Gastroesophageal sphincter (tissue), 4 donors: Measurements from ENCODE around the gene ZNF397. TPM values are rescaled to one million over a fixed set of nuclear protein-coding genes. Genes with fewer than 3 reads are reported as not detected.

Source experiments
- ATAC-seq: fragments of 150-250 bp; one replicate; pipeline ENCODE4 v1.9.1; 2016; ENCODE audit warnings: mild to moderate bottlenecking, moderate library complexity
- H3K27ac ChIP-seq, 4 donors: fragments of 200-600 bp; sonication (generic) in 3 of 4; 1 replicate in 3 of 4; 2 replicates in 1 of 4; pipeline ENCODE4 v1.5.1; 2016 to 2019
- H3K27me3 ChIP-seq: fragments of 200-600 bp; sonication (generic); one replicate; pipeline ENCODE4 v1.5.1; 2019
- H3K36me3 ChIP-seq, 2 donors: fragments of 200-600 bp; sonication (generic); one replicate each; pipeline ENCODE4 v1.5.1; 2019; ENCODE audit warnings: control low read depth in 1 of 2
- H3K4me1 ChIP-seq, 3 donors: fragments of 200-600 bp; sonication (generic); 1 replicate in 2 of 3; 2 replicates in 1 of 3; pipeline ENCODE4 v1.5.1; 2016 to 2019; ENCODE audit warnings: control low read depth in 2 of 3
- H3K4me3 ChIP-seq, 2 donors: fragments of 200-600 bp; sonication (generic); one replicate each; pipeline ENCODE4 v1.5.1; 2019; ENCODE audit warnings: mild to moderate bottlenecking in 1 of 2, moderate library complexity in 1 of 2
- H3K9me3 ChIP-seq, 3 donors: fragments of 200-600 bp; sonication (generic); one replicate each; pipeline ENCODE4 v1.5.1; 2017 to 2019; ENCODE audit warnings: control low read depth in 2 of 3
- CTCF ChIP-seq, 4 experiments: fragments of 200-600 bp in 2 of 4; fragments of 450-650 bp in 2 of 4; sonication (generic) in 1 of 4; IDR thresholded peaks; one replicate each; pipeline ENCODE4 v1.5.1; 2017 to 2019; ENCODE audit warnings: antibody characterized with exemption in 4 of 4, mild to moderate bottlenecking in 2 of 4, moderate library complexity in 2 of 4
- EP300 ChIP-seq: sonication (generic); formaldehyde crosslinking; IDR thresholded peaks from one replicate; pipeline ENCODE4 v1.6.1; 2017; ENCODE audit warnings: antibody characterized with exemption, mild to moderate bottlenecking
- POLR2A ChIP-seq, 2 donors: fragments of 450-650 bp; IDR thresholded peaks; one replicate each; pipeline ENCODE4 v1.6.1; 2017; ENCODE audit warnings: antibody characterized with exemption in 2 of 2, mild to moderate bottlenecking in 2 of 2, moderate library complexity in 1 of 2
- POLR2AphosphoS5 ChIP-seq: sonication (generic); formaldehyde crosslinking; IDR thresholded peaks from one replicate; pipeline ENCODE4 v1.6.1; 2017; ENCODE audit warnings: antibody characterized with exemption
- WGBS, 2 donors: methylation state at CpG; one replicate each; pipeline ENCODE4 v1.1.5; 2018; ENCODE audit warnings: low coverage in 1 of 2; 5-methylcytosine and 5-hydroxymethylcytosine counted together
- total RNA-seq, 4 donors: library from RNA; depleted of rRNA; stranded (reverse); fragments of >200 nt; gene quantifications; one replicate each; pipeline ENCODE4 v1.1.0, GENCODE V29; 2016

The ZNF397 gene
- total RNA-seq, 4 donors from 2014 or later = 30.6 to 40.0 (median 31.3) TPM

GRCh38 chr18:35246831-35247230 lies 6.0 kb downstream of the ZNF397 start:
- no peak for TF ChIP-seq CTCF (IDR thresholded peaks at IDR 0.05)
- no peak for TF ChIP-seq POLR2A (IDR thresholded peaks at IDR 0.05)
- no peak for TF ChIP-seq POLR2AphosphoS5
- TF ChIP-seq EP300 = no peak
- Histone ChIP-seq H3K9me3 (no peaks in the 10 kb centered on the region), H3K4me1 (peaks cover 0 to 19% (median 0%) of the 10 kb centered on the region in 3 donors), H3K4me3 (no peak overlapping the region), H3K27ac (no peak overlapping the region), H3K27me3 (no peaks in the 10 kb centered on the region), H3K36me3 (peaks cover 0 to 92% of the 10 kb centered on the region in 2 donors)
- no peak for ATAC-seq

- peaks cover 0 to 95% of the 10 kb centered on the region in 2 donors for H3K36me3 ChIP-seq
- H3K27ac ChIP-seq = no peak overlapping the region
- WGBS, 2 donors = 92% methylated on average over 3 of the region's 14 CpGs; no CpG with 5 or more reads in 1 of the 2 donors
- H3K27me3 ChIP-seq = no peaks in the 10 kb centered on the region
- peaks cover 0 to 11% (median 0%) of the 10 kb centered on the region in 3 donors for H3K4me1 ChIP-seq
- no peaks in the 10 kb centered on the region for H3K9me3 ChIP-seq
- no peak overlapping the region for H3K4me3 ChIP-seq
- no peak for ATAC-seq
- no peak for TF ChIP-seq POLR2A (IDR thresholded peaks at IDR 0.05)
- no peak for TF ChIP-seq CTCF (IDR thresholded peaks at IDR 0.05)
- no peak for TF ChIP-seq EP300
- no peak for TF ChIP-seq POLR2AphosphoS5
These were observed 6.8 kb downstream of the ZNF397 start for GRCh38 chr18:35247412-35248249.

GRCh38 chr18:35248429-35248828 lies 7.6 kb downstream of the ZNF397 start:
- TF ChIP-seq POLR2A (IDR thresholded peaks at IDR 0.05) = no peak
- no peak for TF ChIP-seq EP300
- TF ChIP-seq POLR2AphosphoS5 = no peak
- TF ChIP-seq CTCF (IDR thresholded peaks at IDR 0.05) = no peak
- H3K4me1 ChIP-seq = peaks cover 0 to 3% (median 0%) of the 10 kb centered on the region in 3 donors
- no peak overlapping the region for H3K27ac ChIP-seq
- H3K4me3 ChIP-seq = no peak overlapping the region
- H3K9me3 ChIP-seq = peaks cover 0 to 4% (median 0%) of the 10 kb centered on the region in 3 donors
- H3K27me3 ChIP-seq = no peaks in the 10 kb centered on the region
- ATAC-seq = no peak
- 90% methylated on average over 6 of the region's 6 CpGs for WGBS, 2 donors
- H3K36me3 ChIP-seq = peaks cover 0 to 95% of the 10 kb centered on the region in 2 donors

GRCh38 chr18:35252466-35252865 lies 11.6 kb downstream of the ZNF397 start:
- H3K27me3 ChIP-seq = no peaks in the 10 kb centered on the region
- peaks cover 0 to 9% (median 0%) of the 10 kb centered on the region in 3 donors for H3K9me3 ChIP-seq
- H3K4me3 ChIP-seq = no peak overlapping the region
- WGBS, 2 donors = 93 to 100% methylated on average over 1 of the region's 1 CpG
- no peak for ATAC-seq
- H3K4me1 ChIP-seq = no peaks in the 10 kb centered on the region
- H3K27ac ChIP-seq = no peak overlapping the region
- TF ChIP-seq EP300 (no peak), POLR2AphosphoS5 (no peak), POLR2A (IDR thresholded peaks at IDR 0.05) (no peak), CTCF (IDR thresholded peaks at IDR 0.05) (no peak)
- peaks cover 0 to 91% of the 10 kb centered on the region in 2 donors for H3K36me3 ChIP-seq
